GM23248 (cell line): ENCODE data around the gene DEPDC1.

Experiments used
- EZH2 ChIP-seq: fragments of 200-600 bp; sonication (generic); IDR thresholded peaks from 2 replicates; pipeline ENCODE4 v1.6.1; 2018; ENCODE audit warnings: antibody characterized with exemption, mild to moderate bottlenecking; ENCODE audit not compliant: insufficient read depth, poor library complexity, severe bottlenecking
- EZH2phosphoT487 ChIP-seq: fragments of 200-600 bp; sonication (generic); IDR thresholded peaks from 2 replicates; pipeline ENCODE4 v1.6.1; 2018; ENCODE audit warnings: antibody characterized with exemption, moderate library complexity, mild to moderate bottlenecking, low read depth; ENCODE audit not compliant: insufficient read depth

GRCh38 chr1:68485431-68486022 lies 11.4 kb downstream of the DEPDC1 start:
- TF ChIP-seq EZH2 (no peak), EZH2phosphoT487 (no peak)
